SU-DHL-6 (cell line): ENCODE measurements around the gene PGLYRP3.

Source experiments
- H2AFZ ChIP-seq: fragments of 200-600 bp; sonication (generic); 2 replicates; pipeline ENCODE4 v1.6.1; 2014; ENCODE audit warnings: low read depth, mild to moderate bottlenecking, moderate library complexity, mixed read lengths, antibody characterized with exemption, low read length; ENCODE audit not compliant: severe bottlenecking
- H3F3A ChIP-seq: fragments of 200-600 bp; shearing (Covaris generic); 2 replicates; pipeline ENCODE4 v1.6.0; 2016; ENCODE audit warnings: antibody characterized with exemption, mild to moderate bottlenecking; ENCODE audit not compliant: insufficient read depth
- H3K27ac ChIP-seq: fragments of 200-600 bp; sonication (generic); 2 replicates; pipeline ENCODE4 v1.5.1; 2016; ENCODE audit warnings: low read depth, mild to moderate bottlenecking, low read length, moderate library complexity, mixed read lengths
- H3K27me3 ChIP-seq: fragments of 200-600 bp; sonication (generic), shearing (Covaris generic); 2 replicates; pipeline ENCODE4 v1.6.0; 2014; ENCODE audit warnings: mild to moderate bottlenecking, low read length
- H3K36me3 ChIP-seq: fragments of 200-600 bp; sonication (generic); 2 replicates; pipeline ENCODE4 v1.6.1; 2014; ENCODE audit warnings: mild to moderate bottlenecking, low read length, mixed read lengths
- H3K4me2 ChIP-seq: fragments of 300-600, 200-600 bp; shearing (Covaris generic), sonication (generic); 2 replicates; pipeline ENCODE4 v1.6.0; 2014; ENCODE audit warnings: low read length, low read depth, mild to moderate bottlenecking; ENCODE audit not compliant: poor library complexity, severe bottlenecking
- H3K4me3 ChIP-seq: fragments of 200-600 bp; sonication (generic); 2 replicates; pipeline ENCODE4 v1.5.1; 2014; ENCODE audit warnings: antibody characterized with exemption, low read length, mild to moderate bottlenecking, mixed read lengths; ENCODE audit not compliant: insufficient read depth, poor library complexity, severe bottlenecking
- H3K79me2 ChIP-seq: fragments of 200-600 bp; sonication (generic); 2 replicates; pipeline ENCODE4 v1.6.1; 2014; ENCODE audit warnings: mild to moderate bottlenecking, low read length, moderate library complexity; ENCODE audit not compliant: insufficient read depth
- H3K9ac ChIP-seq: fragments of 200-600 bp; sonication (generic); 2 replicates; pipeline ENCODE4 v1.7.0; 2014; ENCODE audit warnings: mild to moderate bottlenecking, low read length
- H3K9me2 ChIP-seq: fragments of 200-600 bp; sonication (generic); replicated peaks from 2 replicates; pipeline ENCODE4 v1.6.1; 2014; ENCODE audit warnings: low read length; ENCODE audit not compliant: insufficient read depth
- H3K9me3 ChIP-seq: fragments of 200-600 bp; sonication (generic); 2 replicates; pipeline ENCODE4 v1.6.1; 2014; ENCODE audit warnings: low read length, mixed read lengths; ENCODE audit not compliant: insufficient read depth
- H4K20me1 ChIP-seq: fragments of 200-600 bp; sonication (generic); 2 replicates; pipeline ENCODE4 v1.6.1; 2014; ENCODE audit warnings: low read depth, mild to moderate bottlenecking, antibody characterized with exemption, low read length, moderate library complexity, mixed read lengths
- EZH2phosphoT487 ChIP-seq: fragments of 200-600 bp; sonication (generic), shearing (Covaris generic); conservative IDR thresholded peaks from 2 replicates; pipeline ENCODE4 v1.6.1; 2018; ENCODE audit warnings: mild to moderate bottlenecking, antibody characterized with exemption, low read length, moderate library complexity, mixed read lengths
- TF ChIP-seq, protein P1 (sequence below): fragments of 200-600 bp; sonication (generic); IDR thresholded peaks from one replicate; pipeline ENCODE4 v1.5.1; 2017; ENCODE audit warnings: antibody characterized with exemption, mild to moderate bottlenecking, low read length, moderate library complexity; ENCODE audit not compliant: insufficient read depth, poor library complexity, severe bottlenecking

Gene PGLYRP3

DNA sequence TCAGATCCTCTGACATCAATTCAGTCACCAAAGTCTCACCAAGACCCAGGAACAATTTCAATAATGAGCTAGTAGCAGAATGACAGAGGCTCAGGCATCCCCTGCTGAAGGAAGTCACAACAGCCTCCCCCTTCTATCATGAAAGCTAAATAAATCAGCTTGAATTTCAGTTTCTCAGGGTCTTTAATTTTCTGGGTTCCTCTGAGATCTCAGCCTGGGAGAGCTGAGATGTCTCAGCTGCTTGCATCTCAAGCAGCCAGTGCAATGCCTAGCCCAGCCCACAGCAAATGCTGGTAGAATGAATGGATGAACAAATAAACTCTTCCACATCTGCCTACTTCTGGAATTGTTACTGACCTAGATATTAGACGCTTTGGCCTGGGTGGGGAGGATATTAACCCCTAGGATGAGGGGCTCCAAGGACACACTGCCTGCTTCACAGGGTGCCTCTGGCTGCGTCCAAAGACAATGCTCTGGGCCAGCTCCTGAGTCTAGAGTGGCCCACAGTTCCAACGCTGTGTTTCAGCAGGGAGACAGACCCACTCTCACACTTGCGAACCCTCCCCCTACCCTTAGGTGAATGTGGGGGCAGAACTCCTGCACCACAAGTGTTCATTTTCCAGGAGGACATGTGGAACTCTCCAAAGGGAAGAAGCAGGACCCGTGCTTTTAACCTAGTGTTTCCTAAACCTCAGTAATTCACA is 64.4 kb downstream of the PGLYRP3 start:
- Histone ChIP-seq H3K9me3 (no peaks in the 10 kb centered on the region), H3K4me2 (no peak overlapping the region), H3K27ac (no peak overlapping the region), H4K20me1 (no peaks in the 10 kb centered on the region), H3K36me3 (no peaks in the 10 kb centered on the region), H2AFZ (no peak overlapping the region), H3K27me3 (no peaks in the 10 kb centered on the region), H3K79me2 (no peaks in the 10 kb centered on the region), H3K4me3 (no peak overlapping the region), H3K9me2 (no peaks in the 10 kb centered on the region), H3K9ac (no peak overlapping the region), H3F3A (no peaks in the 10 kb centered on the region)
- no peak for TF ChIP-seq EZH2phosphoT487
- TF ChIP-seq, protein P1, sequence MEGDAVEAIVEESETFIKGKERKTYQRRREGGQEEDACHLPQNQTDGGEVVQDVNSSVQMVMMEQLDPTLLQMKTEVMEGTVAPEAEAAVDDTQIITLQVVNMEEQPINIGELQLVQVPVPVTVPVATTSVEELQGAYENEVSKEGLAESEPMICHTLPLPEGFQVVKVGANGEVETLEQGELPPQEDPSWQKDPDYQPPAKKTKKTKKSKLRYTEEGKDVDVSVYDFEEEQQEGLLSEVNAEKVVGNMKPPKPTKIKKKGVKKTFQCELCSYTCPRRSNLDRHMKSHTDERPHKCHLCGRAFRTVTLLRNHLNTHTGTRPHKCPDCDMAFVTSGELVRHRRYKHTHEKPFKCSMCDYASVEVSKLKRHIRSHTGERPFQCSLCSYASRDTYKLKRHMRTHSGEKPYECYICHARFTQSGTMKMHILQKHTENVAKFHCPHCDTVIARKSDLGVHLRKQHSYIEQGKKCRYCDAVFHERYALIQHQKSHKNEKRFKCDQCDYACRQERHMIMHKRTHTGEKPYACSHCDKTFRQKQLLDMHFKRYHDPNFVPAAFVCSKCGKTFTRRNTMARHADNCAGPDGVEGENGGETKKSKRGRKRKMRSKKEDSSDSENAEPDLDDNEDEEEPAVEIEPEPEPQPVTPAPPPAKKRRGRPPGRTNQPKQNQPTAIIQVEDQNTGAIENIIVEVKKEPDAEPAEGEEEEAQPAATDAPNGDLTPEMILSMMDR = no peak
